Endothelial cell of umbilical vein (primary cell): ENCODE data around the gene FAM219B. TPM values are rescaled to one million over a fixed set of nuclear protein-coding genes. Genes with fewer than 3 reads are reported as not detected.
A peak's percentile ranks its signal among the peaks of the same experiment; 100 is the strongest.

Experiments used
- BruUV-seq: library from RNA; stranded (reverse); fragments of 400-500 nt; replicated peaks from 2 replicates; lab custom pipeline; 2021; lab: Mats Ljungman, UMichigan
- CTCF ChIA-PET: fragments of 300-600, 350-600 bp; sonication (Branson Sonifier 250); formaldehyde crosslinking; loops from one replicate; lab custom pipeline; 2021; ENCODE audit warnings: antibody characterized with exemption, inconsistent platforms; lab: Charles Lee
- POLR2A ChIA-PET: fragments of 300-600, 350-600 bp; sonication (Branson Sonifier 250); formaldehyde crosslinking; loops from one replicate; lab custom pipeline; 2021; ENCODE audit warnings: antibody characterized with exemption, inconsistent platforms; lab: Charles Lee
- DNase-seq: peaks from one replicate; pipeline ENCODE4 v3.0.0-alpha.2; 2011; ENCODE audit warnings: low read depth, low spot score
- FAIRE-seq: peaks from 2 replicates; lab custom pipeline; 2011; peaks lifted over from hg19 to GRCh38; lab: Jason Lieb, UNC
- H2AFZ ChIP-seq: 2 replicates; pipeline ENCODE4 v1.6.0; 2012; ENCODE audit warnings: low read depth, low read length, control low read depth, inconsistent platforms
- H3K27ac ChIP-seq: 2 replicates; pipeline ENCODE4 v1.5.1; 2011; ENCODE audit warnings: low read depth, mild to moderate bottlenecking, control low read depth, low read length, moderate library complexity; ENCODE audit not compliant: insufficient read depth
- H3K27me3 ChIP-seq, 2 experiments: 2 replicates each; pipeline versions ENCODE4 v1.6.0 to v1.6.1; 2011; ENCODE audit warnings: low read length in 2 of 2, mixed read lengths in 1 of 2; ENCODE audit not compliant: control insufficient read depth in 2 of 2, insufficient read depth in 2 of 2
- H3K36me3 ChIP-seq, 2 experiments: 2 replicates in 1 of 2; 3 replicates in 1 of 2; pipeline ENCODE4 v1.5.1; 2011; ENCODE audit warnings: low read length in 2 of 2, mild to moderate bottlenecking in 1 of 2, moderate library complexity in 1 of 2; ENCODE audit not compliant: control insufficient read depth in 2 of 2, insufficient read depth in 2 of 2; ENCODE audit errors: extremely low read depth in 1 of 2
- H3K4me1 ChIP-seq: 3 replicates; pipeline ENCODE4 v1.5.1; 2011; ENCODE audit warnings: mild to moderate bottlenecking, low read length; ENCODE audit not compliant: control insufficient read depth, insufficient read depth; ENCODE audit errors: extremely low read depth
- H3K4me2 ChIP-seq: 2 replicates; pipeline ENCODE4 v1.6.1; 2011; ENCODE audit warnings: low read length, control low read depth, mixed read lengths; ENCODE audit not compliant: insufficient read depth
- H3K4me3 ChIP-seq, 3 experiments: fragments of 200-600 bp in 1 of 3; sonication (generic), shearing (Covaris generic) in 1 of 3; replicated peaks in 1 of 3; 2 replicates each; pipeline ENCODE4 v1.5.1; 2011 to 2016; ENCODE audit warnings: control low read depth in 3 of 3, low read length in 3 of 3, mild to moderate bottlenecking in 2 of 3, inconsistent platforms in 1 of 3, low read depth in 1 of 3, moderate library complexity in 1 of 3; ENCODE audit not compliant: insufficient read depth in 1 of 3
- H3K79me2 ChIP-seq: 2 replicates; pipeline ENCODE4 v1.6.0; 2012; ENCODE audit warnings: low read length, inconsistent platforms; ENCODE audit not compliant: control insufficient read depth, insufficient read depth
- H3K9ac ChIP-seq: replicated peaks from 2 replicates; pipeline ENCODE3; 2011; ENCODE audit warnings: low read length, control low read depth; ENCODE audit not compliant: insufficient read depth; ENCODE audit errors: extremely low read depth
- H3K9me1 ChIP-seq: replicated peaks from 3 replicates; pipeline ENCODE4 v1.6.0; 2011; ENCODE audit warnings: mild to moderate bottlenecking, low read length; ENCODE audit not compliant: control insufficient read depth, insufficient read depth; ENCODE audit errors: extremely low read depth
- H3K9me3 ChIP-seq: replicated peaks from 2 replicates; pipeline ENCODE4 v1.5.1; 2012; ENCODE audit warnings: low read length, inconsistent platforms; ENCODE audit not compliant: control insufficient read depth, insufficient read depth
- H4K20me1 ChIP-seq: replicated peaks from 2 replicates; pipeline ENCODE3; 2011; ENCODE audit warnings: mild to moderate bottlenecking, low read length; ENCODE audit not compliant: control insufficient read depth, insufficient read depth; ENCODE audit errors: extremely low read depth
- EZH2 ChIP-seq: IDR thresholded peaks from 2 replicates; pipeline ENCODE4 v1.6.1; 2012; ENCODE audit warnings: borderline replicate concordance, low read depth, mild to moderate bottlenecking, moderate library complexity, low read length, inconsistent platforms; ENCODE audit not compliant: severe bottlenecking
- FOS ChIP-seq: IDR thresholded peaks from 2 replicates; pipeline ENCODE4 v1.6.1; 2011; ENCODE audit warnings: mild to moderate bottlenecking, low read length, moderate library complexity, borderline replicate concordance; ENCODE audit not compliant: insufficient read depth
- GATA2 ChIP-seq: IDR thresholded peaks from 2 replicates; pipeline ENCODE4 v1.7.0; 2011; ENCODE audit warnings: low read depth, mild to moderate bottlenecking, moderate library complexity, mixed read lengths, low read length; ENCODE audit not compliant: insufficient read length, insufficient read depth
- JUN ChIP-seq: IDR thresholded peaks from 2 replicates; pipeline ENCODE4 v1.6.1; 2011; ENCODE audit warnings: borderline replicate concordance, low read depth; ENCODE audit not compliant: insufficient read length, insufficient read depth
- MAX ChIP-seq: IDR thresholded peaks from 2 replicates; pipeline ENCODE4 v1.6.1; 2011; ENCODE audit not compliant: insufficient read depth, insufficient read length
- MYC ChIP-seq: IDR thresholded peaks from one replicate; pipeline ENCODE4 v1.6.1; 2011; ENCODE audit warnings: mild to moderate bottlenecking, low read depth, low read length
- POLR2A ChIP-seq: IDR thresholded peaks from 2 replicates; pipeline ENCODE4 v1.6.1; 2012; ENCODE audit warnings: low read depth, mild to moderate bottlenecking, control low read depth, low read length
- POLR2AphosphoS5 ChIP-seq: IDR thresholded peaks from 2 replicates; pipeline ENCODE4 v1.6.1; 2012; ENCODE audit warnings: low read depth, mild to moderate bottlenecking, control low read depth, low read length, moderate library complexity; ENCODE audit not compliant: insufficient read depth
- dilution Hi-C: fragments of 300-500 bp; cut with MboI; formaldehyde crosslinking; loops from one replicate; pipeline ENCODE4 v1.15.0; 2019; ENCODE audit warnings: low sequenced_read_pairs; ENCODE audit not compliant: extremely low pct_ligation_motif_present
- intact Hi-C: fragments of 100-400 bp; cut with micrococcal nuclease; formaldehyde crosslinking; loops from one replicate; pipeline ENCODE4 v1.10.0; 2022
- polyA plus RNA-seq, 4 experiments: library from polyadenylated mRNA; depleted of rRNA in 3 of 4; stranded (reverse) in 3 of 4; unstranded in 1 of 4; fragments of >200 nt; gene quantifications; 2 replicates each; pipeline versions ENCODE4 v1.2.1 to v1.2.3, GENCODE V29; 2011 to 2012; ENCODE audit warnings: missing spikeins in 1 of 4
- total RNA-seq: library from RNA; stranded (reverse); gene quantifications from 2 replicates; pipeline ENCODE4 v1.2.3, GENCODE V29; 2021
- TF ChIP-seq, protein P1 (sequence below), 2 donors: IDR thresholded peaks; 1 replicate in 1 of 2; 2 replicates in 1 of 2; pipeline ENCODE4 v1.5.1; 2011; ENCODE audit warnings: low read length in 2 of 2, mild to moderate bottlenecking in 2 of 2, moderate library complexity in 2 of 2, control low read depth in 1 of 2, inconsistent platforms in 1 of 2, low read depth in 1 of 2; ENCODE audit not compliant: insufficient read depth in 1 of 2; ENCODE audit errors: extremely low read depth in 1 of 2

FAM219B gene
- total and polyA plus RNA-seq, 2 donors (not counting 3 experiments of a cell fraction or from before 2014, with no cell fraction given), result 57.7 to 73.0 TPM

- peak overlapping the region; percentile 76 for H3K9ac ChIP-seq
- FAIRE-seq (no peak), DNase-seq (peak; percentile 56)
- peaks cover 11% of the 10 kb centered on the region for H3K4me1 ChIP-seq
- no peaks in the 10 kb centered on the region for H3K9me1 ChIP-seq
- peaks cover 15% of the 10 kb centered on the region for H3K79me2 ChIP-seq
- H3K4me3 ChIP-seq, result peak overlapping the region; percentile 38 to 79 (median 73)
- H4K20me1 ChIP-seq, result no peaks in the 10 kb centered on the region
- peak overlapping the region; percentile 32 for H3K27ac ChIP-seq
- intact Hi-C loops, result loop anchor here (1.0 kb wide), 3 partner anchors 17 to 44 kb away; partner anchors contain the start of gene COX5A
- peak overlapping the region; percentile 98 for H2AFZ ChIP-seq
- H3K27me3 ChIP-seq, result no peaks in the 10 kb centered on the region
- CTCF ChIA-PET, result interaction anchor here (0.6 to 2.7 kb wide), 18 partner anchors 10 to 243 kb away, joined by 3 to 20 read pairs (median 4); partner anchors contain the start of genes COX5A and MPI
- dilution Hi-C loops, result no loop called here
- H3K36me3 ChIP-seq, result peaks cover 7 to 10% of the 10 kb centered on the region in 2 experiments
- no peaks in the 10 kb centered on the region for H3K9me3 ChIP-seq
- peak overlapping the region; percentile 78 for H3K4me2 ChIP-seq
- POLR2A ChIA-PET, result interaction anchor here (0.7 to 1.3 kb wide), 3 partner anchors 17 to 60 kb away, joined by 3 read pairs; partner anchors contain the start of genes COX5A and MPI
- no peak for TF ChIP-seq POLR2A
- TF ChIP-seq JUN, result no peak
- no peak for TF ChIP-seq GATA2
- TF ChIP-seq, protein P1, sequence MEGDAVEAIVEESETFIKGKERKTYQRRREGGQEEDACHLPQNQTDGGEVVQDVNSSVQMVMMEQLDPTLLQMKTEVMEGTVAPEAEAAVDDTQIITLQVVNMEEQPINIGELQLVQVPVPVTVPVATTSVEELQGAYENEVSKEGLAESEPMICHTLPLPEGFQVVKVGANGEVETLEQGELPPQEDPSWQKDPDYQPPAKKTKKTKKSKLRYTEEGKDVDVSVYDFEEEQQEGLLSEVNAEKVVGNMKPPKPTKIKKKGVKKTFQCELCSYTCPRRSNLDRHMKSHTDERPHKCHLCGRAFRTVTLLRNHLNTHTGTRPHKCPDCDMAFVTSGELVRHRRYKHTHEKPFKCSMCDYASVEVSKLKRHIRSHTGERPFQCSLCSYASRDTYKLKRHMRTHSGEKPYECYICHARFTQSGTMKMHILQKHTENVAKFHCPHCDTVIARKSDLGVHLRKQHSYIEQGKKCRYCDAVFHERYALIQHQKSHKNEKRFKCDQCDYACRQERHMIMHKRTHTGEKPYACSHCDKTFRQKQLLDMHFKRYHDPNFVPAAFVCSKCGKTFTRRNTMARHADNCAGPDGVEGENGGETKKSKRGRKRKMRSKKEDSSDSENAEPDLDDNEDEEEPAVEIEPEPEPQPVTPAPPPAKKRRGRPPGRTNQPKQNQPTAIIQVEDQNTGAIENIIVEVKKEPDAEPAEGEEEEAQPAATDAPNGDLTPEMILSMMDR (IDR thresholded peaks at IDR 0.05; ENCODE audit: extremely low read depth in 1 of 2, insufficient read depth in 1 of 2, low read depth in 1 of 2, low read length in 2 of 2), result no peak
- no peak for TF ChIP-seq FOS
- no peak for TF ChIP-seq EZH2
- no peak for TF ChIP-seq POLR2AphosphoS5
- TF ChIP-seq MAX, result no peak
- no peak for TF ChIP-seq MYC
- TSS peak; percentile 36 for BruUV-seq
These were observed 593 bp downstream of the FAM219B start for GRCh38 chr15:74906067-74906449.
